GM18520 (cell line): Measurements from ENCODE around the gene WDFY4.
A peak's percentile ranks its signal among the peaks of the same experiment; 100 is the strongest.
"Not testable (repeated sequence)": the region's sequence is repeated elsewhere in the genome, so short reads cannot be mapped to it uniquely, and the experiment has no call there.

Source experiments
- ATAC-seq: cut with Tn5 transposase; IDR thresholded peaks from one replicate; pipeline ENCODE4 v1.9.1; 2021; ENCODE audit not compliant: unreplicated experiment

Gene WDFY4, protein sequence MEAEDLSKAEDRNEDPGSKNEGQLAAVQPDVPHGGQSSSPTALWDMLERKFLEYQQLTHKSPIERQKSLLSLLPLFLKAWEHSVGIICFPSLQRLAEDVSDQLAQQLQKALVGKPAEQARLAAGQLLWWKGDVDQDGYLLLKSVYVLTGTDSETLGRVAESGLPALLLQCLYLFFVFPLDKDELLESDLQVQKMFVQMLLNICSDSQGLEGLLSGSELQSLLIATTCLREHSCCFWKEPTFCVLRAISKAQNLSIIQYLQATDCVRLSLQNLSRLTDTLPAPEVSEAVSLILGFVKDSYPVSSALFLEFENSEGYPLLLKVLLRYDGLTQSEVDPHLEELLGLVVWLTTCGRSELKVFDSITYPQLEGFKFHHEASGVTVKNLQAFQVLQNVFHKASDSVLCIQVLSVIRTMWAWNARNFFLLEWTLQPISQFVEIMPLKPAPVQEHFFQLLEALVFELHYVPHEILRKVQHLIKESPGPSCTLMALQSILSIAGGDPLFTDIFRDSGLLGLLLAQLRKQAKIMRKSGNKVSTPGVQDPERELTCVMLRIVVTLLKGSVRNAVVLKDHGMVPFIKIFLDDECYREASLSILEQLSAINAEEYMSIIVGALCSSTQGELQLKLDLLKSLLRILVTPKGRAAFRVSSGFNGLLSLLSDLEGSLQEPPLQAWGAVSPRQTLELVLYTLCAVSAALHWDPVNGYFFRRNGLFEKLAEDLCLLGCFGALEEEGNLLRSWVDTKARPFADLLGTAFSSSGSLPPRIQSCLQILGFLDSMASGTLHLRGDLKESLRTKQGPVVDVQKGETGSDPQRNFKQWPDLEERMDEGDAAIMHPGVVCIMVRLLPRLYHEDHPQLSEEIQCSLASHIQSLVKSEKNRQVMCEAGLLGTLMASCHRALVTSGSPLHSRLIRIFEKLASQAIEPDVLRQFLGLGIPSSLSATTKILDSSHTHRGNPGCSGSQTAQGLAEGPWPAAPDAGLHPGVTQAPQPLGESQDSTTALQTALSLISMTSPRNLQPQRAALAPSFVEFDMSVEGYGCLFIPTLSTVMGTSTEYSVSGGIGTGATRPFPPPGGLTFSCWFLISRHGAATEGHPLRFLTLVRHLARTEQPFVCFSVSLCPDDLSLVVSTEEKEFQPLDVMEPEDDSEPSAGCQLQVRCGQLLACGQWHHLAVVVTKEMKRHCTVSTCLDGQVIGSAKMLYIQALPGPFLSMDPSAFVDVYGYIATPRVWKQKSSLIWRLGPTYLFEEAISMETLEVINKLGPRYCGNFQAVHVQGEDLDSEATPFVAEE (N-terminal part only)

DNA sequence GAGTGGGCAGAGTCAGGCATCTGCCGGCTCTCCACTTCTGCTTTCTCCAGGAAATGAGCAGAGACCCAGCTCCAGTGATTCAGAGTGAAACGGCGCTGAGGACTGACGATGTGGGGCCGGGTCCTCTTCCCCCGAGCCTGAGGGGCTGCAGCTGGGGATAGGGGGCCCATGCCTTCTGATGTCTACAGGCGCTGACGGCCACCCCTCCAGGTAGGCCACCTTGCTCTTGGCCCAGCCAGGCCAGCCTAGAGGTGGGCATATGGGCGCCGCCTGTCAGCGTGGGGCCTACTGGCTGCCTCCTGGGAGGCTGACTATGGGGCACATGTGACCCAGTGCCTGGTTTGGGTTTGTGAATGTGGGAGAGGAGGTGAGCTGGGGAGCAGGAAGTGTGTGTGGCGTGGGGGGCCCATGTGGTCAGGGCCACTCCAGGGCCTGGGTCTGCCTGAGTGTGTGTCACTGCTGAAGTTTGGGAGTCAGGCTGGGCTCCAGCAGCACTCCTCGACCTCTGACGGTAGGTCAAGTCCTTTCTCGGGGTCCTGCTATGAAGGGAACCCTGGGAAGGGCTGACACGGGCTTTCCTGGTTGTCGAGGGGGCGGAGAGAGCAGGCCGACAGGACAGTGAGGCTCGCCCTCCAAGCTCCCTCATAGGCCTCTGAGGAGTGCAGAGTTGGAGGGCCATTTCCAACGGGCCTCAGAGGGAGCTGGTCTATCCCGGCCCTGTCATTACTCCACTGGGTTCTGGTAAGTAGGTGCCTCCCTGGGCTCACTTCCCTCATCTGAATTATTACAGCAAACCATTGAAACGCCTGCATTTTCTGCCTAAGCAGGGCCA, at the start of gene WDFY4:
TSS of gene WDFY4 (plus strand) at position 82 of the 832 bp plus-strand sequence. CDS start 24,860 bp downstream, outside the sequence.
- ATAC-seq, result peak; percentile 31

GRCh38 chr10:48634984-48635557, 49.6 kb upstream of the WDFY4 start:
- ATAC-seq, result no peak

GRCh38 chr10:48636231-48636630, 48.4 kb upstream of the WDFY4 start:
- ATAC-seq, result no peak

- ATAC-seq, result no peak
Observed at GRCh38 chr10:48636901-48637300, 47.8 kb upstream of the WDFY4 start.

DNA sequence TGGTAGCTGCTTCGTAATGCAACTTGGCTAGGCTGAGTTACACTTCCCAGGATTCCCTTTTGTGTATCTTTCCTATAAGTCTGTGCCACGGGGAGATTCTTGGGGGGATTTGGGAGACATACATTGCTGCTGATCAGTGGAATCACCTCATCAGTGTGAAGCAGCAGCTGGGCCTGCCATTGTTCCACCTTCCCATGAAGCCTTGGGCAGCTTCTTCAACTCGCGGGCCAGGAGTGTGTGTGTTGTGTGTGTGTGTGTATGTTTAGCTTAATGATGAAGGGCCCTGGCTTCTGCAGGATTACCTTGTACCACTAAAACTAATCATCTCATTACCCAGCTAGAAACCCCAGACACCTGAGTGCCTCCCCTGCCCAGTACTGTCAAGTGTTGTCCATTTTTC, 46.5 kb upstream of the WDFY4 start:
- ATAC-seq, result no peak

- ATAC-seq, result no peak
Observed at GRCh38 chr10:48638739-48639527, 45.7 kb upstream of the WDFY4 start.

DNA sequence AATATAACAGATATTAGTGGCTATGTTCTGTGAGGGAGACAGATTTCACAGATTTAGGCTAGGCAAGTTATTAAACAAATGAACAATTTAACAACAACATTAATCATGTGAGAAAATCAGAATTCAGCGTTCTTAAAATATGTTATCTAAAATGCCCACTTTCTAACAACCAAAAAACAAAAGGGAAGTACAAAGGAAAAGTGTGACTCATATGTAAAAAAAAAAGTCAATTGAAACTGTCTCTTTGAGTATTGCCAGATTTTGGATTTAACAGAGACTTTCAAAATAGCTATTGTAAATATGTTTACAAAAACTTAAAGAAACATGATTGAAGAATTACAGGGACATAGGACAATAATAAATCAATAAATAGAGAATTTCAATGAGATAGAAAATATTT, 45.0 kb upstream of the WDFY4 start:
- no peak for ATAC-seq

GRCh38 chr10:48640326-48640725, 44.3 kb upstream of the WDFY4 start:
- ATAC-seq, result no peak

DNA sequence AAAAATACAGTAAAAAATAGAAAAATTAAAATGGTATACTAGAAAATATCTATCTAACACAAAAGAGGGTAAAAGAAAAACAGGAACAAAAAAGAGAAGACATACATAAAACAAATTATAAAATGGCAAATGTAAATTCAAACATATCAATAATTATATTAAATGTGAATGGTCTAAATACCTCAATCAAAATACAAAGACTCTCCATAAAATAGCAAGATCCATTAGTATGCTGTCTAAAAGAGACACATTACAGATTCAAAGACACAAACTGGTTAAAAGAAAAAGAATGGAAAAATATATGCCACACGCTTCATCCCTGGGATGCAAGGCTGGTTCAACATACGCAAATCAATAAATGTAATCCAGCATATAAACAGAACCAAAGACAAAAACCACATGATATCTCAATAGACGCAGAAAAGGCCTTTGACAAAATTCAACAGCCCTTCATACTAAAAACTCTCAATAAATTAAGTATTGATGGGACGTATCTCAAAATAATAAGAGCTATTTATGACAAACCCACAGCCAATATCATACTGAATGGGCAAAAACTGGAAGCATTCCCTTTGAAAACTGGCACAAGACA, 43.5 kb upstream of the WDFY4 start:
- ATAC-seq, result not testable (repeated sequence)

GRCh38 chr10:48645600-48645999, 39.1 kb upstream of the WDFY4 start:
- no peak for ATAC-seq

GRCh38 chr10:48647073-48647472, 37.6 kb upstream of the WDFY4 start:
- ATAC-seq, result not testable (repeated sequence)

- ATAC-seq, result no peak
Observed at GRCh38 chr10:48648172-48648942, 36.3 kb upstream of the WDFY4 start.

- ATAC-seq, result no peak
Observed at GRCh38 chr10:48649349-48649944, 35.2 kb upstream of the WDFY4 start.

- ATAC-seq, result no peak
Observed at GRCh38 chr10:48651293-48651692, 33.4 kb upstream of the WDFY4 start.

DNA sequence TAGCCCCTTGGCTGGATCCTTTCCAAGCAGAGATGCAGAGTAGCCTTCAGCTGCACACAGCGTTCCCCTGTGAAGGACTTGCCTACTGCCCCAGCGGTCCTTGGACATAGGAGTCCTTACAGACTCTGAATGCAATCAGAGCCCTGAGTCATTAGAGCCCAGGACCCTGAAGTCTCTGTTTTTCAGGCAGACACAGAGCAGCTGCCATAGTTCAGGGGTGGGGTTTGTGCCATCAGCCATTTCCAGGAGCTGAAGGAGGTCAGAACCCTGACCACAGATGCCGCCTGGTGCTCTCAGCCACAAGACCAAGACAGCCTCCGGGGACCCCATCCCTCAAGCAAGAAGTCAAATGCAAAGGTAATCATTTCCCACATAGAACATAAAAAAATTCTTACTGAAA, 32.8 kb upstream of the WDFY4 start:
- ATAC-seq, result no peak

DNA sequence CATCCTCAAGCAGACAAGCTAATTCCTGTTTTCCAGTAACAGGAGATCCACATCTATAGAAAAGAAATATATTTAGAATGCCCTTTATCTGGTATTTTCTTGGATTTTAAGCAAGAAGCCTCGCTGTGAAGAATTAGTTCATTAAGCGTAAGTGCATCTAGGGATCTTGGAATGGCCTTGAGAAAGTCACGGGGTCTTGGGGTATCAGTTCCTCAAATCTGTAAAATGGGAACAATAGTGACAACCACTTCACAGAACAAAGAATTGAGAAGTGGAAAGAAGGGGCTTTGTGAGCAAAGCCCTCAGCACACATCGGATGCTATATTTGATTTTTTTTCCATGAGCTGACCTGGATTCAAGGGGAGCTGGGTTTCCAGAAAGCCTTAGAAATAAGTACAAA, 32.3 kb upstream of the WDFY4 start:
- no peak for ATAC-seq

DNA sequence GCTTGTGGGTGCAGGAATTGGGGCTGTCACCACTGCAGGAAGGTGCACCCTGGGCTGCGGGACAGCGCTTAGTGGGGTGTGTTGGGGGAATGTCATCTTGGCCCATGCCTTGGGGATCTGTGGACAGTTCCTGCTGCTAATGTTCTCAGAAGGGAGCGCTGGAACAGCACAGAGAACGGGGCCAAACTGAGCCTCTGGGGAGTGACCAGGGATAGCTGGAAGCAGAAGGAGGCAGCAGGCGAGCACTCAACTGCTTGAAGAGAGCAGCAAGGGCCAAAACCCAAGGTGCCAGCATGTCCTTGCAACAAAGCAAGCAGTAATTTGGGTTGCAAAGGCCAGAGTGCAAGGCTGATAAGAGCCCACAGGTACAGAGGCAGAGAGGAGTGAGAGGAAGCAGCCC, 31.3 kb upstream of the WDFY4 start:
- no peak for ATAC-seq
